NCI-H2171 treated with DMSO at 0.1 percent for 48 hours (cell line): ENCODE results near the gene ATXN7.

Experiments used
- DNase-seq: peaks from one replicate; lab custom pipeline; 2025; lab: John Stamatoyannopoulos, UW

Gene ATXN7

DNA sequence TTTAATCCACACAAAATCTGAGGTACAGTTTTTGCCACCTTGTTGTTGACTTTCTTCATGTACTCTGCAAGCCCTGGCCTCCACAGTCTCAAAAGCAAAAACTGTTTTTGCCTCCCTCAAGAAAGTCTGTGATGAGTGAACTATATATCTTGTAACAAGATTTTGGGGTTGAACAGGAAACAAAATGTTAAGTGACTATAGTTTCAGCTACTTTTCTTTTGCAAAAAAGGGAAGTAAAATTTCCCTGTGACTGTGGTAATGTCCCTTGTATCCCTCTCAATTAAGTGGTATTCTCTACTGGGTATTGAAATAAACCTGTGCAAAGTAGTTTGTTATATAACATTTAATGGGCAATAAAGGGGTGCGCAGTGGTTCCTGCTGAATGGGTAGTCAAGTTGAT lies 69.8 kb downstream of the ATXN7 start:
- DNase-seq: no peak

GRCh38 chr3:63934041-63934866 lies 70.6 kb downstream of the ATXN7 start:
- DNase-seq: no peak

- DNase-seq: peak; percentile 8
These were observed 73.3 kb downstream of the ATXN7 start for GRCh38 chr3:63936925-63937324.

DNA sequence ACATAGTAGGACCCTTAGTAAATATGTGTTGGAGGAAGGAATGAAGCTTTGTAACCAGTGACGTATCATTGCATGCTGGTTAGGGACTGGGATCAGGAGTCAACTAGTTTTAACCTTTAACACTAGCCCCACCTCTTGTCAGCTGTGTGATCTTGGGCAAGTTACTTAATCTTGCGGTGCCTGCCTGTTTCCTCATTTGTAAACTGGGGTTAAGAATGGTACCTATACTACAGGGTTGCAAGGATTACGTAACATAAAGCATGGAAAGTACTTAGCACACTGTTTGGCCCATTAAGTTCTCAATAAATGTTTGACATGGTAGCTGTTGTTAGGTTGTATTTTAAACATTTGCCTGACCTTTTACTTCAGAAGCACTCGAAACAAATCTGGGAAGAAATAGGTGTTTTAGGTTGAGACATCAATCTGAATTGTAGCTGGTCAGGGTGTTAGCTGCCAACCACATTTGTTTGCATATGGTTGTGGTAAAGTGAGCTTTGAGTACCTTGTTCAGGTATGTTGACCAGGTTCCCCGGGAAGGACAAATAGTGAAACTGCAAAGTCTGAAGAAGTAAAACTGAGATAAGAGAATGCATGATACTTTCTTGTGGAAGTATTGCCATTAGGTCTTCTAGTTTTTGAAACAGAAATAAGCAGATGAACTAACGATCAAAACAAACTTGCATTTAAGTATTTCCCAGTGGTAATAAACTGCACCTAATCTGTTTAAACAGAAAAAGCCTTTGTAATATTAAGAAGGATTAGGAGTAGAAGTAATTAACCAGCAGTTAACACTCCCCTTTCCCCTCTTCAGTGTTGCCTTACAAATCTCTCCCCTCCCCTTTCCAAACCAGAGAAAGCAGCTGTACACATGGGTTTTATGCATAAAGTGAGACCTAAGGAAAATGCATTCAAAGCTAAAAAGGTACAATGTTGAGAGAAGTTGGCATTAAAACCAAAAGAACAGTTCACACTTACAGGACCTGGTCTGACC lies 74.3 kb downstream of the ATXN7 start:
- no peak for DNase-seq

DNA sequence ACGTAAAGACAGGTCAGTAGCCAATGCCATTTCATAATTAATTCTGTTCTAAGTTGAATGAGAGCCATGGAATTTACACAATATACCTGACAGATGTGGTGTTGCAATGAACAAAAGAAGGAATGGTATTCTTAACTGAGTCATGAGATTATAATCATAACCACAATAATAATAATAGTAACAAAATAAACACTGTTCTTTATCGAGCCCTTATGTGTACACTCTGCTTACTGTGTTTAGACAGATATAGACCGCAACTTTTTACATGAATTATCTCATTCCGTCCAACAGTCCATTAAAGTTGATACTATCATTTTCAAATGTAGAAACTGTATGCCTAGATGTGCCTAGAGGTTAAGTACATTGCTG lies 76.7 kb downstream of the ATXN7 start:
- DNase-seq: no peak

- DNase-seq: no peak
These were observed 78.9 kb downstream of the ATXN7 start for GRCh38 chr3:63942528-63942927.

- DNase-seq: no peak
These were observed 80.0 kb downstream of the ATXN7 start for GRCh38 chr3:63943678-63944077.

GRCh38 chr3:63945558-63946096 lies 82.0 kb downstream of the ATXN7 start:
- DNase-seq: peak; percentile 4

- no peak for DNase-seq
These were observed 83.1 kb downstream of the ATXN7 start for GRCh38 chr3:63946753-63947152.

DNA sequence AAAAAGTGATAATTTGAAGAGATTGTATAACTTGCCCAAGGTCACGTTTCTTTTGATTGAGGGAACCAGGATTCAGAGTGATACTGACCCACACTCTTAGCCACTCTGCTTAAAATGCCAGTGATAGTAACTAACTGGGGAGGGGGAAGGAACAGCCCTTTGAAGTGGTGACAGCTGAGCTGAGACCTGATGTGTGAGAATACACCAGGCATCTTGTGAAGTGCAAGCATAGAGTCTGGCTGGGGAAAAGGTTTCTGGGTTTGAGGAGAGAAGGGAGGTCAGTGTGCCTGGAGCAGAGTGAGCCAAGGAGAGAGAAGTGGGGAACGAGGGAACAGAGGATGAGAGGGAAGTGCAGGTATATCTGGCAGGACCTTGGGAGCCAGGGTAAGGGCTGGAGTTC lies 83.9 kb downstream of the ATXN7 start:
- no peak for DNase-seq

DNA sequence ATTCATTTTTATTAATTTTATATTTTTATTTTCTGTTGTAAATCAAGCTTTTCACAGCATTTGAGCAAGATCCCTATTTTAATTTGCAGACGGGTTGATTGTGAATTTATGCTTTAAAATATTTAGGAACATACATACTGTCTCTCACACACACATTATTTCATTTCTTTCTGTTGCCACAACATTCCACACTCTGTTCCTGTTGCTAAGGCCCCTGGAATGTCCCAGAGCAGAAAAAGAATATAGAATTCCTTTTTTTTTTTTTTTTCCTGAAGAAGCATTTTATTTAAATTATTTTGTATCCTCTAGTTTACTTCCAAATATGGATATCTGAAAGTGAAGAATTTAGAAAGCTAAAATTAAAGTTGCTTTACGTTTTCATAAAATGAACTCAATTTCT lies 85.3 kb downstream of the ATXN7 start:
- no peak for DNase-seq

GRCh38 chr3:63950698-63951097 lies 87.0 kb downstream of the ATXN7 start:
- no peak for DNase-seq

DNA sequence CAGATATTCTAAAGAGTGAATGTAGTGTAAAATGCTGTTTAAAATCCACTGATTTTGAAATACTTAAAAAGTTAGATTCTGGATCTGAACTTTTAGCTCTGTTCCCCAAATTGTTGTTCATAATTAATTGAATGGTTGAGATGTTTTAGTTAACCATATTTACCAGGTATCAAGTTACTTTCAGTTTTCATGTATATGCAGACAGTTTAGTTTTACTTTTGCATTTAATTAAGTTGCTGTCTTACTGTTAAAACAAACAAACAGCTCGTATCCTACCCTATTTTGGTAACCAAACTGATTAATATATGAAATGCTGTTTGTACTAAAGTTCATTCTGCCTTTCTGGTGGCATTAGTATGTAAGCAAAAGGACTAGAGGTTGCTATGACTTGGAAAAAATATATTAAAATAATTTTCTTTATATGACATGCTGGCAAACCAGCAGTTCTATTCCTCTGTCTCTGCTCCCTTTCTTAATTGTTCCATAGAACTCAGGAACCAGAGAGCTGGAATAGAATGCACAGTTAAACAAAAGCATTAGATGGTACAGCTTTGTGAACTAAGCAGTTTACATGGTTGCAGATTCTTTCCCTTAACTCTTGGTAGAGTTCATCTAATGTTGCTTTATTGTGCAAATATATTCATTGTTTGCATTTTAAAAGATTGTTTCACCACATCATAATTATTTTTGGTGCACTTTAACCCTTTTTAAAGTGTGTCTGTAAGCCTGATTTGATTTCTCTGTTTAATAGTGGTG lies 88.0 kb downstream of the ATXN7 start:
- DNase-seq: no peak

DNA sequence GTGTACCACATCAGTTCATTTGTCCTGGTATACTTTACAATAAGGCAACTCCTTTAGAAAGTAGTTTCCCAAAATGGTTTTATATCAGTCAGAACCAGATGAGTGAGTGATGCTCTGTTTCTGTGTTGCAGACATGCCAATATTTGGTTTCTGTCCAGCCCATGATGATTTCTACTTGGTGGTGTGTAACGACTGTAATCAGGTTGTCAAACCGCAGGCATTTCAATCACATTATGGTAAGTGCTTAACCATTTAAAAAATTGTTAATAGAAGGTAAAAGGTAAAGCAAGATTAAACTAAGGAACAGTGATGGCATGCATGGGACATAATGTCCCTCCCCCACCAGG lies 88.6 kb downstream of the ATXN7 start:
- DNase-seq: no peak

DNA sequence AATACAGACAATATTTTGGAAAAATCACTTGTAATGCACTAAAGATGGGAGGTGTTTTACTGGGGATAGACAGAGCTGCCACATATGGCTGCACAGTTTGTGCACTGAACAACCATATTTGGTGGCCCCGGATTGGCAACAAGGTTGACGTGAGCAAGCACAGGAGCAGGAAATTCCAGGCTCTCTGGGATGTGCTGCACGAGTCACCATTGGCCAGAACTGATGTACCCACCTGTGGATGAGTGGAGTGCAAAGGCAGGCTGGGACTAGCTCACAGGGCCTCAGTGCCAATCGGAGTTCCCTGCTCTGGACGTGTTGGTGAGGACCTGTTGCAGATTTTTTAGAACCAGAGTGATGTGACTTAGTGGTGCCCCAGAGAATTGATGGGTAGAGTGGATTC lies 90.5 kb downstream of the ATXN7 start:
- no peak for DNase-seq

DNA sequence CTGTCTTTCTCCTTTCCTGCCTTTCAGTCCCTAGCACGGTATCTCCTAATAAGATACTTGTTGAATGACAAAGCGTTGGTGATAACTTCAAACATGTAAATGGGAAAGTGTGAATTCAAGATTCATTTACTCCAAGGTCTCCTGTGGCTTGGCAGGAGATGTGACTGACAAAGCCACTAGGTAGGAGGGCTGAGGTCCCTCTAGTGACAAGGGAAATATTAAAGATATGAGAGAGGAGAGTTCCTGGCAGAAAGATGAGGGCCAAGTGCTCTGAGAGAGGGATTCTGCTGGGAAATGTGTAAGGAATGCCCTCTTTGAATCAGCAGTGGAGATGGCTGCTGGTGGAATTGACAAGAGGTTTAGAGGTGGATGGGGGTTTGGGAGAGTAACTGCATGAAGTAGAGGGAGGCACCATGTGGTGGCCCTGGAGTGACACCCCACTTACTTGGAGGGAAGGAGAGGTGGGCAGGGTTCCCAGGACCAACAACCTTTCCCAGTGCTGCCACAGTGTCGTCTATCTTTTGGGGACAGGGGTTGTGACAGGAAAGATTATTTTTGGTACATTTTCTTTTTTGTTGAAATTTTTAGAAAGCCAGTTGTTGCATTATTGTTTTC lies 91.5 kb downstream of the ATXN7 start:
- no peak for DNase-seq

- no peak for DNase-seq
These were observed 92.3 kb downstream of the ATXN7 start for GRCh38 chr3:63955830-63956545.

GRCh38 chr3:63959146-63959545 lies 95.5 kb downstream of the ATXN7 start:
- no peak for DNase-seq

DNA sequence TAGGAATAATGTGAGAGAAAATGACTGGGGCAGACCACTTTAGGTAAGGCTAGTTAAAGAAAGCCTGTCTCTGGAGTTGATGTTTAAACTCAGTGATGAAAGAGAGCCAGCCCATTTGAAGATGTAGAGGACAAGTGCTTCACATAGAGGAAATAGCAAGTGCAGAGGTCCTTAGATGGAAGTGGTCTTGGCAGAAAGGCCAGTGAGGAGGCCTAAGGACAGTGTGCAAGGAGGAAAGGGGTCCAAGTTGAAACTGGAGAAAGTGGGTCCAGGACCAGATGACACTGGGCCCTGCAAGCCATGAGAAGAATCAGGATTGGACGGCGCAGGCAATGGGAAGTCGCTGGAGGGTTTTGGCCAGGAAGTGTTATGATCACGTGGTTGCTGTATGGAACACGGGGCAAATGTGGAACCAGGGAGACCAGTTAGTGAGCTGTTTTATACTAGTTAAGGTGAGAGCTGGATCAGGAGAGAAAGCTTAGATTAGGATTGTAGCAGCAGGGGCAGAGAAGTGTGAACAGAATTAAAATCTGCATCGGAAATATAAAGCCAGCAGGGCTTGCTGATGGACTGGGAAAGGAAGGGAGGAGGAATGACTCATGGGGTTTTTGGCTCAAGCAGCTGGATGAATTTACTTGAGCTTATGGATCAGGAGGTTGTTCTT lies 96.5 kb downstream of the ATXN7 start:
- no peak for DNase-seq

DNA sequence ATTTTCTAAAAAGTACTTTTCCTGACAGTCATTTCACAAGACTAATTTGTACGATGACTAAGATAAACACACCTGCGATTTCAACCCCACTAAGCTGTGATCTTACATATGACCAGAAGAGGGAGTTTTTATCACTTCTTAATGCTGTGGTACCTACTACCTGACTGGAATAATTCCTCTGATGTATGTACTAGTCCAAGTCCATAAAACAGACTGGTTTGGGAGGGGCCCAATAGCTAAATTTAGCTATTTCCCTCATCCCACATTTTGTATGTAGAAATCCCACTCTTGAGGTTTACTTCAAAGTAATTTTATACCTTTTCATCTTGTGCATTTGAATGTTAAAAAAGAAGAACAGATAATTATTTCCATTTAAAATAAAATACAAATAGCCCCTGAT lies 98.2 kb downstream of the ATXN7 start:
- peak; percentile 54 for DNase-seq

GRCh38 chr3:63963496-63963895 lies 99.8 kb downstream of the ATXN7 start:
- no peak for DNase-seq
